Tibial nerve (tissue), 4 donors: Measurements from ENCODE around the gene HS6ST3. TPM values are rescaled to one million over a fixed set of nuclear protein-coding genes. Genes with fewer than 3 reads are reported as not detected.

Experiments
- DNase-seq, 2 donors: peaks; one replicate each; pipeline ENCODE4 v3.0.0-alpha.2; 2019; ENCODE audit warnings: low spot score in 2 of 2
- H3K27ac ChIP-seq, 4 donors: fragments of 200-600 bp; sonication (generic) in 3 of 4; one replicate each; pipeline ENCODE4 v1.5.1; 2017 to 2019; ENCODE audit warnings: mild to moderate bottlenecking in 1 of 4
- H3K27me3 ChIP-seq, 2 donors: fragments of 200-600 bp; sonication (generic) in 1 of 2; one replicate each; pipeline versions ENCODE4 v1.5.1 to v1.6.0; 2017 to 2019
- H3K36me3 ChIP-seq, 3 donors: fragments of 200-600 bp; sonication (generic); one replicate each; pipeline ENCODE4 v1.5.1; 2018 to 2019
- H3K4me1 ChIP-seq, 4 donors: fragments of 200-600 bp; sonication (generic) in 3 of 4; one replicate each; pipeline ENCODE4 v1.5.1; 2017 to 2019
- H3K4me3 ChIP-seq, 4 donors: fragments of 200-600 bp; sonication (generic) in 3 of 4; one replicate each; pipeline ENCODE4 v1.5.1; 2017 to 2019; ENCODE audit warnings: mild to moderate bottlenecking in 1 of 4, moderate library complexity in 1 of 4
- H3K9me3 ChIP-seq, 4 donors: fragments of 200-600 bp; sonication (generic) in 3 of 4; one replicate each; pipeline ENCODE4 v1.5.1; 2017 to 2019
- CTCF ChIP-seq, 5 experiments: fragments of 200-600 bp in 3 of 5; fragments of 450-650 bp in 2 of 5; sonication (generic) in 3 of 5; IDR thresholded peaks; one replicate each; pipeline ENCODE4 v1.5.1; 2016 to 2019; ENCODE audit warnings: antibody characterized with exemption in 5 of 5, mild to moderate bottlenecking in 3 of 5, moderate library complexity in 2 of 5
- EP300 ChIP-seq, 2 donors: sonication (generic); formaldehyde crosslinking; IDR thresholded peaks; one replicate each; pipeline ENCODE4 v1.6.1; 2017; ENCODE audit warnings: antibody characterized with exemption in 2 of 2, mild to moderate bottlenecking in 1 of 2
- POLR2A ChIP-seq, 2 donors: fragments of 450-650 bp; IDR thresholded peaks; one replicate each; pipeline ENCODE4 v1.6.1; 2017; ENCODE audit warnings: antibody characterized with exemption in 2 of 2, mild to moderate bottlenecking in 2 of 2, moderate library complexity in 2 of 2
- WGBS, 2 donors: methylation state at CpG; one replicate each; pipeline ENCODE4 v1.1.5; 2018; 5-methylcytosine and 5-hydroxymethylcytosine counted together
- total RNA-seq, 4 donors: library from RNA; depleted of rRNA; stranded (reverse); fragments of >200 nt; gene quantifications; one replicate each; pipeline ENCODE4 v1.1.0, GENCODE V29; 2016

Gene HS6ST3
- total RNA-seq, 4 donors from 2014 or later, result 0.21 to 1.1 (median 0.79) TPM

DNA sequence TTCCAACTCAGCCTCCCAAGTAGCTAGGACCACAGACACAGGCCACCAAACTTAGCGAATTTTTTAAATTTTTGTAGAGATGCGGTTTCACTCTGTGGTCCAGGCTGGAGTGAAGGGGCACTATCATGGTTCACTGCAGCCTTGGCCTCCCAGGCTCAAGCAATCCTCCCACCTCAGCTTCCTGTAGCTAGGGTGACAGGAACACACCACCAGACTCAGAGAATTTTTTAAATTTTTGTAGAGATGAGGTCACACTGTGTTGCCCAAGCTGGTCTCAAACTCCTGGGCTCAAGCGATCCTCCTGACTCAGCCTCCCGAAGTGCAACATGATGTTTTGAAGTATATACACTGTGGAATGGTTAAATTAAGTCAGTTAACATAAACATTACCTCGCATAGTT is 640.8 kb downstream of the HS6ST3 start:
- H3K4me3 ChIP-seq, result no peak overlapping the region
- no peak for DNase-seq
- TF ChIP-seq CTCF (IDR thresholded peaks at IDR 0.05) (no peak), POLR2A (IDR thresholded peaks at IDR 0.05) (no peak), EP300 (IDR thresholded peaks at IDR 0.05) (no peak)
- H3K27me3 ChIP-seq, result no peaks in the 10 kb centered on the region
- H3K4me1 ChIP-seq, result no peaks in the 10 kb centered on the region
- H3K36me3 ChIP-seq, result no peaks in the 10 kb centered on the region
- no peak overlapping the region for H3K27ac ChIP-seq
- WGBS, 2 donors, result 87 to 88% methylated on average over 5 of the region's 5 CpGs
- peaks cover 0 to 24% (median 3%) of the 10 kb centered on the region in 4 donors for H3K9me3 ChIP-seq

DNA sequence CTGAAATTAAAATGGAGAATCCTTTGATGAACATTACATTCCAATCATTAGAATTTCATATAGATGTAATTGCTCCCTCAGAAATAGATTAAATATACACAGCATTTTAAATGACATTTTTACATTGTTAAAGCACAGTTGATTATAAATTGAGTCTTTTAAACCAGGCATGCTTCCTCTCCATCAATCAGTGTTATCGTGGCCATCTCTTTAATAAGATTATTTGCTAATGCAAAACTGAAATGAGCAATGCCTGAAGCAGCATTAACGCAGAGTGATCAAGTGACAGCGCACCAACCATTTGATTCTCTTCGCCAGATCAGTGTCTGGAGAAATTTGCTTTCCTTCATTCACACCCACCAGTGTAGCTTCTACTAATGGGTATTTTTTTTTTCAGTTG is 644.6 kb downstream of the HS6ST3 start:
- Histone ChIP-seq H3K4me1 (no peaks in the 10 kb centered on the region), H3K27me3 (no peaks in the 10 kb centered on the region), H3K4me3 (no peak overlapping the region), H3K9me3 (peaks cover 0 to 10% (median 0%) of the 10 kb centered on the region in 4 donors), H3K27ac (no peak overlapping the region), H3K36me3 (no peaks in the 10 kb centered on the region)
- DNase-seq, result no peak
- WGBS, 2 donors, result 89 to 91% methylated on average over 4 of the region's 4 CpGs
- no peak for TF ChIP-seq CTCF (IDR thresholded peaks at IDR 0.05)
- no peak for TF ChIP-seq EP300 (IDR thresholded peaks at IDR 0.05)
- no peak for TF ChIP-seq POLR2A (IDR thresholded peaks at IDR 0.05)

GRCh38 chr13:96741779-96742178 is 651.9 kb downstream of the HS6ST3 start:
- H3K36me3 ChIP-seq, result no peaks in the 10 kb centered on the region
- H3K9me3 ChIP-seq, result no peaks in the 10 kb centered on the region
- no peak overlapping the region for H3K27ac ChIP-seq
- TF ChIP-seq POLR2A (IDR thresholded peaks at IDR 0.05), result no peak
- TF ChIP-seq EP300 (IDR thresholded peaks at IDR 0.05), result no peak
- no peak for TF ChIP-seq CTCF (IDR thresholded peaks at IDR 0.05)
- H3K4me1 ChIP-seq, result no peaks in the 10 kb centered on the region
- H3K27me3 ChIP-seq, result no peaks in the 10 kb centered on the region
- DNase-seq, result no peak
- no peak overlapping the region for H3K4me3 ChIP-seq
- WGBS, 2 donors, result 66 to 75% methylated on average over 3 of the region's 3 CpGs

- WGBS, 2 donors, result 35 to 49% methylated on average over 3 of the region's 3 CpGs
- Histone ChIP-seq H3K9me3 (no peaks in the 10 kb centered on the region), H3K4me1 (no peaks in the 10 kb centered on the region), H3K36me3 (no peaks in the 10 kb centered on the region), H3K27ac (no peak overlapping the region), H3K4me3 (no peak overlapping the region), H3K27me3 (no peaks in the 10 kb centered on the region)
- no peak for DNase-seq
- TF ChIP-seq EP300 (IDR thresholded peaks at IDR 0.05) (no peak), POLR2A (IDR thresholded peaks at IDR 0.05) (no peak), CTCF (IDR thresholded peaks at IDR 0.05) (no peak)
These were observed 653.6 kb downstream of the HS6ST3 start for GRCh38 chr13:96743296-96744089.
